EH (cell line): ENCODE results near the gene EML6.

Source experiments
- DNase-seq: peaks from one replicate; pipeline ENCODE4 v3.0.0-alpha.2; 2015; ENCODE audit warnings: low read depth

EML6 gene

DNA sequence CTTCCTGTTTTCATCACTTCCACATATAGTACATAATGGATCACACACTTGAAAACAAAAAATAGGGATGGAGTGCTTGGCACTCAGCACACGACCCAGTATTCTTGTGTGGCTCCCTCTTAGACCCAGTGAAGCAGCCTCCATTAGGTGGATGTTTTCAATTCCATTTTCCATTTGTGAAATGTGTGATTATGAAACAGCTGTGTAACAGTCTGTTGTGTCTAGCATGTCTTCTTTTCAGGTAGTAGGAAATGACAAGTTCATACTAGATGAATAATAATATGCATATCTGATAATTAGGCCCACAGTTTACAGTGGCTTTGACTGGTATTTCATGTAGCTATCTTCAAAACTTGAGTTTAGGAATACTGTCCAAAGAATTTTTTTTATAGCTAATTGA, 35.5 kb downstream of the EML6 start:
- peak; percentile 13 for DNase-seq

- no peak for DNase-seq
Observed at GRCh38 chr2:54760310-54760709, 36.8 kb downstream of the EML6 start.

GRCh38 chr2:54763636-54764291, 40.3 kb downstream of the EML6 start:
- no peak for DNase-seq

DNA sequence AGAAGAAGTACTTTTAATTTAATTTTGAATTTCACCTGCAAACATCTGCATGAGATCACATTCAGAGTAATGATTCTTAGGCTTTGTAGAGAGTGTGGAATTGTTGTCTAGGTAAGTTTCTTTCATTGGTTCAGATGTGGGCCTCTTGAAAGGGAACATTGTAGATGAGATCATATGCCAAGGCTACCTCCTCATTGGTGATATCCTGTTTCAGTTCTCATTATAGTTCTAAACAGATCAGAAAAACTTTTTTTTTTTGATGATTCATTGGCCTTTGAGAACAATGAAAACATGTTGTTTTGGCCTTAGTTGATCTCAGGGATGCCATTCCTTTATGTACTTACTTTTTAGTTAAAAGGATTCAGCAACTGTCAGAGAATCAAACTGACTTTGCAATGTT, 44.5 kb downstream of the EML6 start:
- peak; percentile 39 for DNase-seq

DNA sequence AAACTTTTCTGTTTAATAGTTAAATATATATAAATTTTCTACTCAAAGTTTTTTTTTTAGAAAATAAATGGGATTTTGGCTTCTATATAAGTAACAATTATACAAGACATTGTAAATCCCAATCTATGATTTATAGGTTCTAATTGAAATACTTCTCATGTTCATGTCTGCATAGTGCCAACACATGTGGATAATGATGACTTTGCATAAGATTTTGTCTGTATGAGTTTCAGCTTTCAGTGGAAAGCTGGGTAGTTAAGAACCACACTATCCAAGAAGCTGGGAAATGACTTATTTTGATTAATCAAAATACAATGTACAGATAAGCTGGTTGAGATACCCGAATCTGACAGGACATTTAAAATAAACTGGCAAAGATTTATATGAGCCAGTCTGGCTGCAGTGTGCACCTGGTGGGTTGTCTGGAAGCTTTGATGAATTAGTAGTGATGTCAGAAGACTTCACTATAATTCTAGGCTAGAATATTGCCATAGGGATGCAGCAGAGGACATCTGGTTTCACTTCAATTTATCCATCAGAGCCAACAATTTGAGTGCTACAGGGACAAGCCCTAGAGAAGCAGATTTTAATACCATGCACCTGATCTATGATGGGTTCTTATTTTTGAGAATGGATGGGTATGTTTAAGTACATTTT, 45.4 kb downstream of the EML6 start:
- DNase-seq: no peak

- no peak for DNase-seq
Observed at GRCh38 chr2:54770211-54770610, 46.7 kb downstream of the EML6 start.

DNA sequence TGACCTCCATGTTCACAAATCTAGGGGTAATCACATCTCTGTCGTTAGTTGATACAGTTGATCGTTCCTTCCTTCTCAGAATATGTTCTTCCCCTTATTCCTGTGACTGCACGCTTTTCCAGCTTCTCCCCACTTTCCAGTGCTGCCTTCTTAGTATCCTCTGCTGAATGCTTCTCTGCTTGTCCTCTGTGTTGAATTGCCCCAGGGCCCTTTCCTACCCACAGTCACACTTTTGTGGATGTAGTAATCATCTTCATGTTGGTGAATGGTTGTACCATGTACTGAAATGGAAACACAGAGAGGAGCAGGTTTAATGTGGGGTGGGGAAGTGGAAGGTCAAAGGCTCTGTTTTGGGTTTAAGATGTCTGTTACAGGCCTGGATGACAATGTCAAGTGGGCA, 47.2 kb downstream of the EML6 start:
- DNase-seq: no peak

DNA sequence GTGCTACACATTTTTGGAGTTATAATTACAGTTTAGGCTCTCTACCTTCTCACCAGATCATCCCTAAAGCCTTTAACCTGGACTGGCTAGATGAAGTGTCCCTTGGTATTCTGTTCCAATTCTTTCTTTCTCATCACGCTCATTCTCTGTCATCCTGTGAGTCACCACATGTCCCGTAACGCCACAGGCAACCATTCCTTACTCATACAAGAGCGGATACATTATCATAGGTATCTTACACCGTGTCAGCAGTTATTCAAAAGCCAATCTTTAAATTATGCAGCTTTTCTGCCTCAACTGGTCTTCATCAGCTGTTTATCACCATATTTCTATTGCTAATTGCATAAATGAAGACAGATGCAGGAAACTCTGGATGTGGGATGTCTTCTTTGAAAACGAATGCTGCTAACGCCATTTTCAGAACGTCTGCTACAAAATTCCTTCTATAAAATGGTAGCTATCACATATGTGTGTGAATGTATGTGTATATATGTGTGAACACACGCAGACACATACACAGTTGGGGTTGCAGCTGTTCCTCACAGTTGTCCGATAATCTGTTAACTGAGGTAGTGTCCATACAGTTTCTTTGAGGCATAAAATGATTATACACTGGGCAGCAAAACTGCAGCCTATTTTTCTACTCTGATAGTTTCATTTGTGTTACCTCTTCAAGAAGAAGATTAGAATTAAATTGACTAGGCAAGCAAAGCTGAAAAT, 47.9 kb downstream of the EML6 start:
- peak; percentile 68 for DNase-seq

- DNase-seq: peak; percentile 50
Observed at GRCh38 chr2:54772110-54772509, 48.6 kb downstream of the EML6 start.

- no peak for DNase-seq
Observed at GRCh38 chr2:54772531-54772930, 49.1 kb downstream of the EML6 start.

DNA sequence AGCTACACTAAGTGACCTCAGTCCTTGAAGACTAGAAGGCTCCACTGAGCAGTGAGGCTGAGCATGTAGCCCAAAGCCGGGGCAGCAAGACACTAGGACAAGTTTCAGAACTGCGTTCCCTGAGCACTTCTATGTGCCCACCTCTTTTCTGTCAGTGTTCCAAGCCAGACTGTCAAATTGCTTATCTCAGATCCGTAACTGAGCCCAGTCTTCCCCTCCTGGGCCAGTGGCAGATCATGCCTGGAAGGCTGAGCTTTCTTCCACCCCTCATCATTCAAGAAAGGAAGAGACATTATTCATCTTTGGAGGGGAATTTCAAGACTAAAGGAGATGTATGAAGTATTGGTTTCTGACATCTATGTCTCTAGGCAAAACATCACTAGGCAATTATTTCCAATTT, 49.8 kb downstream of the EML6 start:
- no peak for DNase-seq

DNA sequence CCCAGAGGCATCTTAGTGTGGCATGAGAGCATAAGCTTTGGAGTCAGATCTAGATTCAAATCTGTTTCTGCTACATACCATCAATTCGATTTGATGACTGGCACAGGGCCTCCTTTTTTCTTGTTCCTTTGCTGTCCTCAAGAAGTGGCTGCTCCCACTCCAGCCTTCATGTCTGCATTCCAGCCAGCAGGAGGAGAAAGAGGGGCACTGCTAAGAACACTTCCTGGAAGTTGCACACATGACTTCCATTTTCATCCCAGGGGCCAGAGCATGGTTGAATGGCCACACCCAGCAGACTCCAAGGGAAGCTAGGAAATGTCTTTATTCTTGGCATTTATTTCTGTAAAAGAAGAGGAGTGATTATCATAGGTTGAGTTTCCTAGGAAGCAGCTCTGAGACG, 50.4 kb downstream of the EML6 start:
- DNase-seq: no peak

DNA sequence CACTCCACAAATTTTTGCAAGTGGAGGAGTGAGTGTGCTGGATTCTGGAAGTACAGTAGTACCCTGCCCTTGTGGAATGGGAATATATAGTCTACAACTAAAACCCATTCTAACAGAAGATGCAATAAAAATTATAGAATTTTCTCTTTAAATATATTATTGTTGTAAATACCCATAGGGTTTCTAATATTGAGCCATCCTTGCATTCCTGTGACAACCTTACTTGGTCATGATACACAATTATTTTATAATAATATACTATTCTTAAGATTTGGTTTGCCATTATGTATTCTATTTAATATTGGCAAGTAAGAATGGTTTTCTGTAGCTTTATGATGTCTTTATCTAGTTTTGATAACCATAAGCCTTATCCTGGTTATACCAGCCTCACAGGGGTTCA, 52.2 kb downstream of the EML6 start:
- no peak for DNase-seq

- no peak for DNase-seq
Observed at GRCh38 chr2:54776494-54776893, 53.0 kb downstream of the EML6 start.

DNA sequence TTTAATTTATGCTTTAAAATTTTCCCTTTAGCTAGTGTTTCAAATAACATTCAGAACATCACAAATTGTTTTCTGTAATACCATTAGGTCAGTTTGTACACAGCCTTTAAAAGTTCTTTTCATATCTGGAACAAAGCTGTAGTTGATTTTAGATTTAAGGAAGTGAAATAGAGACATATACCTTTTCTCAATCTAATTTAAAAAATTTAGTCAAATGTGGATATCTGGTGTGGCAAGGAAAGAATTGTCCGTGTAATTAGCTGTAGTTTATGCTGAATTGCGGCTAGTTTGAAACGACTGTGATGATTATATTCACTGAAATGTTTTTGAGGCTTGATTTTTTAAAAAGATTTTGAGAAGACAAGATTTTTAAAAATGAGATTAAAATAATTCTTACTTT, 59.9 kb downstream of the EML6 start:
- no peak for DNase-seq

GRCh38 chr2:54787270-54787669, 63.8 kb downstream of the EML6 start:
- no peak for DNase-seq

DNA sequence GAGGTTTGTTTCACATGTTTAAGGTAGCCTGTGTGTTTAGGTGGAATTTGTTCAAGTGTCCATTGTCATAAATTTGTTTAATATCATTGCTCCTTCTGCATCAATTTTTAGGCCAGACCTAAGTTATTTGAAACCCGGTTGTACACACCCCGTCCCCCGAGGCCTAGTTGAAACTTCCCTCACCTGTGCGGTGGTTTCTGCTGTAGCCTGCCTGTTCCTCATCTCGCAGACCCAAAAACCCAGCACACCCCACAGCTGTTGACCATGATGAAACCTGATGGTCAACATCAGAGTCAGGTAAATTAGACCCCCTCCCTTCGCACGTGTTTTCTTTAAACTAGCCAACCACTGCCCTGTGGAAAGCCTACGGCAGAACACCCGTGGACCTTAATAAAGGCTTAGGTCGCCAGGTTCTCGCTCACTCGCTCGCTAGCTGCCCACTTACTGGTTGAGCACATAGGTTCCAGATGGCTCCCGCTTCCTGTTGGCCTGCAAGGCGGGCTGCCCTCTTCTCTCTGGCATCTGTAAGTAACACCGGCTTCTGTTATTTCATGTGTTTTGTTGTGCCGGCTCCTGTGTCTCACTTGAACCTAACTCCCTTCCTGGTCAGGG, 64.4 kb downstream of the EML6 start:
- DNase-seq: no peak

- no peak for DNase-seq
Observed at GRCh38 chr2:54789878-54790277, 66.4 kb downstream of the EML6 start.

DNA sequence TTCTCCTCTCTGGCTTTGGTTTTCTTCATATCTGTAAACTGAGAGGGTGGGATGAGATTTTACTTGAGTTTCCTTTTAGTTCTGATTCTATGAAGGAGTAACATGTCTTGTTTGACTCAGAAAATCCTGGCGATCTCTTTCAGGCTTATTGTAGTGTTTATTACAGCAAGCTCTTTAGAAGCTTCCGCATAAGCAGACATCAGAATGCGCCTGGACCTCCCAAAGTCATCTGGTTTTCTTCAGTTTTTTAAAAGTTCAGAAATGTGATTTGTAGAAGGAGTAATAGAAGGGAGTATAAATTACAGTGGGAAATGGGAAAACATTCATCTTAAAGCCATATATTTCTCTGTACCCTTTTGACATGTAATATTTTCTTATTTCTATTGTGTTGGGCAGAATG, 68.4 kb downstream of the EML6 start:
- DNase-seq: no peak

GRCh38 chr2:54797307-54797706, 73.8 kb downstream of the EML6 start:
- DNase-seq: no peak

- DNase-seq: no peak
Observed at GRCh38 chr2:54801352-54801751, 77.9 kb downstream of the EML6 start.

DNA sequence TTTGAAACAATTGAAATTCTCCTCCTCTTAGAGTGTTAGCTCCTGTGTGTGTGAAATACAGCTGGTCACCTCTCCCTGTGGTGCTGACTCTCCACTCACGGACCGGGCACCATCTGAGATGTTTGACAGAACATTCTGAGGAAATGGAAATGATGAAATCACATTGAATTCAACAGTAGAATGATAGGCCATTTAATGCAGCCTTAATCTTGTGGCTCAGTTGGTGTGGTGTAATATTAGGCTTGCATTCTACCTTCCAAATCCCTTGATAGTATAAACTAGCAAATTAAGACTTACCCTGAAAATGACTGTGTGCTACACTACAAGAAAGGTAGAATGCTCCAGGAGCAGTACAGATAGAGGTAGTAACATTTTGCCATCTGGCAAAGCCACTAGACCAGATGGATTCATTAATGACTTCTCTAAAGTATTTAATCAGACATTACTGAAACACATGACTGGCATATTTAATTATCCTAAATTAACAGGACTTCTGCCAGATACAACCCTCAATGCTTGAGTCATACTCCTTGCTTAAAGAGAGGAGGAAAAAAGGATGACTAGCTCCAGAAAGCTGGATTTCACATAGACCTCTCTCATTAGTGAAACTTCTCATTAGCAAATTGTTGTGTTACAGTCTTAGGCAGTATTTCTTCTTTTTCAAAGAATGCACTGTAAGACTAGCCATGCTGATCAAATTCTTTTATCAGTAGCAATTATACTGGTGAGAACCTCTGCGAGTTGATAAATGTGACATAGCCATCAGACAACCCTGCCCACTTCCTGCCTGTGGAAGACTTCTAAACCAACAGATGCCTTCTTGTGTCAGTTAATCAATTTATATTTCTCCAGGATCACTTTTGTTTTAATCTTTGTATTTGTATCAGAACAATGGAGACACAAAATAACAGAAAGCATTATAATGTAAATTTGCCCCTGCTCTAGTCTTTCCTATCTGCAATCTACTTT, 80.6 kb downstream of the EML6 start:
- peak; percentile 12 for DNase-seq
